Left lobe of liver (tissue), 2 donors: Measurements from ENCODE around the gene CDKN2AIPNL. TPM values are rescaled to one million over a fixed set of nuclear protein-coding genes. Genes with fewer than 3 reads are reported as not detected.
A peak's percentile ranks its signal among the peaks of the same experiment; 100 is the strongest.
"Not testable (repeated sequence)": the region's sequence is repeated elsewhere in the genome, so short reads cannot be mapped to it uniquely, and the experiment has no call there.

Source experiments
- ATAC-seq: fragments of 200-7000 bp; cut with Tn5 transposase; one replicate; pipeline ENCODE4 v1.9.1; 2020; ENCODE audit warnings: mild to moderate bottlenecking, moderate library complexity
- DNase-seq: peaks from one replicate; pipeline ENCODE4 v3.0.0-alpha.2; 2020; ENCODE audit warnings: low spot score
- total RNA-seq: library from RNA; stranded (reverse); gene quantifications from one replicate; pipeline ENCODE4 v1.2.1, GENCODE V29; 2021
- donor health status: DM: no; HTN: no; CAD: no; lungs with moderate emphysema.
- donor health status: DM: no; HTN: yes; CAD: no.

The CDKN2AIPNL gene
- total RNA-seq, 1 donor from 2014 or later: 9.9 TPM

DNA sequence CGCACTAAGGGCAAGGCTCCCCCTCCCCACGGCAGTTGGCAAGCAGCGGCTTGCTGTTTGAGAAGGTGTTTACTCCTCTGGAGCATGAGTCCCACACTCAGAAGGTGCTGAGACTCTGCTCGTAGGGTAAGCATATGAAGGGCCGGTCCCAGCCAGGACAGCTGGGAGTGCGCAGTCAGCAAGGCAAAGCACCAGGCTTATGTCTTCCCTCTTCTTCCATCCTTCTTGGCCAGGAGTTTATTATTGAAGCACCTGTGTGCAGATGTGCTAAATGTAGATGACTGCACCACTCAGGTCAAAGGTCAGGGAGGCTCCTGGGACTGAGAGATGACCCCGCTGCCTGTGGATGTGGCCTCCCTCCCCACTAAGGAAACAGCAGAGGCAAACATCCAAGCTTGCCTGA lies 27.0 kb upstream of the CDKN2AIPNL start:
- DNase-seq: no peak

GRCh38 chr5:134437847-134438581 lies 26.3 kb upstream of the CDKN2AIPNL start:
- DNase-seq (no peak), ATAC-seq (no peak)

More for the DNA sequence above, 27.0 kb upstream of the CDKN2AIPNL start:
- ATAC-seq: peak; percentile 2

- no peak for DNase-seq
- ATAC-seq: no peak
Measured at GRCh38 chr5:134437340-134437846, 25.7 kb upstream of the CDKN2AIPNL start.

DNA sequence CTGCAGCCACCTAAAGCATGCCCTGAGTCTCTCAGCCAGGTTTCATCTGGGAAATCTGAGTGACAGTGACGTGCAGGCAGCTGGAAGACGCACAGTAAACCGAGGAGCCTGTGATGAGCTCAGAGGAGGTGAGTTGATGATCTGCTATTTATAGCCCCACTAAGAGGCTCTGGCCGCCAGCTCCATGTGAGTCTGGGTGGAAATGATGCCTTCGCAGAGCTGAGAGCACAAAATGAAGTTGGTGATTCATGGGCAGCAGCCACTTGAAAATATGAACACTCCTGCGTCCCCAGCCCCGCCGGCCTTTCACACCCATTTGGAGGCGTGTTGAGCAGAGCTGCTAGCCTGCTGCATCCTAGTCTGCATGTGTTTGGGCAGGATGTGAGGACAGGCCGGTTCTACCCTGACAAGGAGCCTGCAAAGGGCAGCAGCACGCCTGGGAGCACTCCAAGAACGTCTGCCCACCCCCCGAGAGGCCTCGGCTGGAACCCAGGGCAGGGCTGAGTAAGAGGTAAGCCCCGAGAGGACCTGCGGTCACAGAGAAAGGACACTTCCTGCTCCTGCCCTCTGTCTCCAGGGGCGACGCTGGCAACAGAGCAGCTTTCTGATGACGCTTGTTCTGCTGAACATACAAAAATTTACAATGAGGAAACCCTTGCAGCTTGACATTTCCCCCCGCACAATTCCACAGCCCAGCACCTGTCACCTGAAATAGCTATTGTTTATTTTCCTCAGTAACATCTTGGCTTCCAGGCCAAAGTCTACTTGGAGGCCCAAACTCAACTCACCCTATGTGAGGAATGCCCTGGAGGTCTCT lies 25.1 kb upstream of the CDKN2AIPNL start:
- DNase-seq: peak; percentile 69
- peak; percentile 55 for ATAC-seq

DNA sequence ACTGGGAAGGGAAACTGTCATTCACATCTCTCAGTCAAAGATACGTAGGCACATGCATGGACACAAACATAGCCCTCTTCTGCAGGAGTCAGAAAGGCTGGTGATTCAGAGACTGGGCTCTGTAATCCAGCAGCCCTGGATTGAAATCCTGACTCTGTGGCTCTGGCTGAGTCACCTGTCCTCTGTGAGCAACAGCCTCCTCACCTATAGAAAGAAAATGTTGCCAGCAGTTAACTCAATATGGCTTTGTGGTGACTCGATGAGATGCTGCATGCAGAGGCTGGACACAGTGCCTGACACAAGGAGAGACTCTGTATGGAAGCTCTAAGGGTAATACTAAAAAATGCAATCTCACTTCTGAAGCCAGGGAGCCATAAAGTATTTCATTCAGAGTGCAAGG lies 23.9 kb upstream of the CDKN2AIPNL start:
- ATAC-seq (no peak), DNase-seq (no peak)

GRCh38 chr5:134432677-134433359 lies 21.1 kb upstream of the CDKN2AIPNL start:
- ATAC-seq (peak; percentile 36), DNase-seq (no peak)

DNA sequence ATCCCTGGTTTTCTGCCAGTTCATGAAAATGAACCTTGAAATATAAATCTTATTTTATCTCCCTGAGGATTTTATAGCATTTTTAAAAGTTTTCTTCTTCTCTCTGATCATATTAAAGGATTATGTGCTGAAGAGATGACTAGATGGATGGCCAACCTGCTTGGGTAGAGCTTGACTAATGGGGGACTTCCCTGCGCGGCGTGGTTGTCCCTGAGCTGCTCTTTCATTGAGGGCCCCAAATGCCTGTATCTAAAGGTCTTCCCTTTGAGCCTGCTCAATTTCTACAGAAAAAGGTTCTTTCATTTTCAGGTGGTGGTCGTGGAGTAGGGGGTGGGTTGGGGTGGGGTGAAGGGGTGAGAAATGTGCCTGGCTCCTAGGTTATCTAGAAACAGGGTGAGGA lies 20.5 kb upstream of the CDKN2AIPNL start:
- ATAC-seq: no peak
- no peak for DNase-seq

- no peak for ATAC-seq
- no peak for DNase-seq
Measured at GRCh38 chr5:134430001-134430569, 18.4 kb upstream of the CDKN2AIPNL start.

GRCh38 chr5:134427540-134428041 lies 15.9 kb upstream of the CDKN2AIPNL start:
- ATAC-seq (no peak), DNase-seq (no peak)

DNA sequence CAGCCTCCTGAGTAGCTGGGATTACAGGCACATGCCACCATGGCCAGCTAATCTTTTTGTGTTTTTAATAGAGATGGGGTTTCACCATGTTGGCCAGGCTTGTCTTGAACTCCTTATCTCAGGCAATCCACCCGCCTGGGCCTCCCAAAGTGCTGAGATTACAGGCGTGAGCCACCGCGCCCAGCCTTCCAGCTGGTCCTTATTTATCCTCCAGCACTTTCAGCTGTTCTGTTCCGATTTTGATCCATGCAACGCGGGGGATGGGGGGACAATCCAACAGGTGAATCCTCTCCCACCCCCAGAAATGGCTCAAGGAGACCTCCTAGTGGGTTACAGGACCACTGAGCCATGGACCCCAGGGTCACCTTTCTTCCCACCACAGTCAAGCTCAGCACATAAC lies 14.7 kb upstream of the CDKN2AIPNL start:
- ATAC-seq: no peak
- DNase-seq: no peak

DNA sequence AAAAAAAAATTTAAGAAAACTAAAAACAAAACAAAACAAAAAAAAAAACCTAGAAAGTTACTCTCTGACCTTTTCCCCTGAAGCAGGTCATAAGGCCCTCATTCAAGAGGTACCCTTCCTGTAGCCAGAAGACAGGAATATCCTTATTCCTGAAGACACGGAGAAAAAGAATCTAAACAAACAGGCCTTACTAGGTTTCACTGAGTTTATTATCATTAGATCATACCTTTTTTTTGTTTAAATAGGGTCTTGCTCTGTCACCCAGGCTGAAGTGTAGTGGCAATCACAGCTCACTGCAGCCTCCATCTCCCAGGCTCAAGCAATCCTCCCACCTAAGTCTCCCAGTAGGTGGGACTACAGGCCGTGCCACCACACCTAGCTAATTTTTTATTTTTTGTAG lies 11.7 kb upstream of the CDKN2AIPNL start:
- DNase-seq: no peak
- no peak for ATAC-seq

- ATAC-seq (no peak), DNase-seq (no peak)
Measured at GRCh38 chr5:134422791-134423365, 11.2 kb upstream of the CDKN2AIPNL start.

DNA sequence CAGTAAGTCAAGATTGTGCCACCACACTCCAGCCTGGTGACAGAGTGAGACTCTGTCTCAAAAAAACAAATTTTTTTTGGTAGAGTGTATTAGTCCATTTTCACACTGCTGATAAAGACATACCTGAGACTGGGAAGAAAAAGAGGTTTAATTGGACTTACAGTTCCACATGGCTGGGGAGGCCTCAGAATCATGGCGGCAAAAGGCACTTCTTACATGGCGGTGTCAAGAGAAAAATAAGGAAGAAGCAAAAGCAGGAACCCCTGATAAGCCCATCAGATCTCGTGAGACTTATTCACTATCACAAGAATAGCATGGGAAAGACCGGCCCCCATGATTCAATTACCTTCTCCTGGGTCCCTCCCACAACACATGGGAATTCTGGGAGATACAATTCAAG lies 9.4 kb upstream of the CDKN2AIPNL start:
- not testable (repeated sequence) for DNase-seq, ATAC-seq

- no peak for ATAC-seq
Measured at GRCh38 chr5:134420343-134420742, 8.7 kb upstream of the CDKN2AIPNL start.

DNA sequence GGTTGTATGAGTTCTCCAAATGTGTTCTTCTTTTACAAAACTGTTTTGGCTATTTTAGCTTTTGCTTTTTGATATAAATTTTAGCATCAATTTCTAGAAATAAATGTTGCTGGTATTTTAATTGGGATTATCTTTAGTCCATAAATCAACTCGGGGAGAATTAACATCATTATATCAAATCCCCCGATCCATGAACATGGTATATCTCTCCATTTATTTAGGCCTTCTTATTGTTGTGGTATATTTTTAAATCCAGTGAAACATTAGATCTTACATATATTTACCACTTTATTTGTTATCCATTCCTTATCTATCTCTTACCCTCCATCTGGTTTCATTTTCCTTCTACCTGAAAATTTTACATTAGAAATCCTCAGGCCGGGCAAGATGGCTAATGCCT lies 7.3 kb upstream of the CDKN2AIPNL start:
- no peak for DNase-seq
- no peak for ATAC-seq

More at GRCh38 chr5:134420343-134420742, 8.7 kb upstream of the CDKN2AIPNL start:
- no peak for DNase-seq

DNA sequence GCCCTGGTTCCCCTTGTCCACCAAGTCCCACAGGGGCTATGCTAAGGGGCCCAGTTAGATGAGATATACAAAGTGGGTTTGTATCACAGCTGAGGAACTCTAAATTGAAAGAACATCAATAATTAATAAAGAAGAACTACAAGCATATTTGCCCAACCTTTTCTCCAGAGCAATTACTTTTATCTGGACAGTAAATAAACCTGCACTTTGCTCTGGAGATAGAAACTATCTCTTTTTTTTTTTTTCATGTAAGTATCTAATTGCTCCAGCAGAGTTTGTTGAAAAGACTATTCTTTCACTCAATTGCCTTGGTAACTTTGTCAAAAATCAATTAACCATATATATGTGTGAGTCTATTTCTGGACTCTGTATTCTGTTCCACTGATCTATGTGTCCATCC lies 6.0 kb upstream of the CDKN2AIPNL start:
- DNase-seq (no peak), ATAC-seq (peak; percentile 22)

GRCh38 chr5:134413046-134413445 lies 1.4 kb upstream of the CDKN2AIPNL start:
- DNase-seq (no peak), ATAC-seq (no peak)

- DNase-seq (no peak), ATAC-seq (no peak)
Measured at GRCh38 chr5:134411228-134411545, 494 bp downstream of the CDKN2AIPNL start.

DNA sequence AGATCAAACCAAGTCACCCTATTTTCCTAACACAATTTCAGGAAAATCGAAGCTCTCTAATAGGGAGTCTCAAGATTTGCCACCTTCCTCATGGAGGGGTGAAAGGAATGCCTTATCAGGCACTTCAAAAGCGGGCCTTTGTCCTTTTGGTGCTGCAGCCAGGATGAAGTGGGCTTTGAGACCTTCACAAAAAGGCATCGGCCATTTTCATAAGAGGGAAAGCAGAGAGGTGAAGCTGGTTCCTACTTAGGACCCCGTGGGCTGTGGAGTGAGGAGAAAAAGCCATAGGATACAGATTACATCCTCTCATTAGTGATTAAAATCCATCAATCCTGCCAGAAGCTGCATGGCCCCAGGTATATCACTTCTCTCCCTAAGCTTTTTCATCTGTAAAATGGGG lies 859 bp downstream of the CDKN2AIPNL start:
- no peak for ATAC-seq
- DNase-seq: peak; percentile 7

DNA sequence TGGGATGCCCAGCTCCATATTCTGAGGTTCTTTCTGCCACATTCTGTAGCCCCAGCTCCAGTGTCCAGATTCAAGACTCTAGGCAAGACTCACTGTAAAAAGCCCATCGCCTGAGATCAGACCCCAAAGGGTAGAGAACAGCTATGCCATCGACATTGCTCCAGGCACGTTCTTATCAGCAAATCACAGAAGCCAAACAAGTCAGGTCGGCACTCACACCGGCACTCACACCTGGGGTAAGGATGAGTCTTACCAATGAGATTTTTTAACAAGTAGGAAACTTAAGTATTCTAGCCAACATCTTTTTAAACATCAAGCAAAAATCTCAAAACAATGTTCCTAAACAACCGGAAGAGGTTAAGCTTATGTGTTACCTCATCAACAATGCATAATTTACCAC lies 2.4 kb downstream of the CDKN2AIPNL start:
- ATAC-seq (no peak), DNase-seq (peak; percentile 14)

DNA sequence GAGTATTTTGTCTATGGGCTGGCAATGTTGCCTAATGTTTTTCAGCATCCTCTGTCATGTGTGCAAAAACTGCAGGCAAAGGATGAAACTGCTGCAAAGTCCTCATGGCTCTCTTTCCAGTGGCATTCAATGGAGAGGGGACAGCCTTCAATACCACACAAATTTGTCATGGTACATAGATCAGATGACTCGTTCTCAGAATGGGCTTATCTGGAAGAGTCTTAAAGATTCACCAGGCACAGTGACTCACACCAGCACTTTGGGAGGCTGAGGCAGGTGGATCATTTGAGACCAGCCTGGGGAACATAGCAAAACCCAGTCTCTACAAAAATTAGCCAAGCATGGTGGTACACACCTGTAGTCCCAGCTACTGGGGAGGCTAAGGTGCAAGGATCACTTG lies 5.3 kb downstream of the CDKN2AIPNL start:
- DNase-seq (peak; percentile 12), ATAC-seq (no peak)
